Mucosa of stomach (tissue), 1 donor: ENCODE measurements around the gene PLA2G2C.

Experiments used
- H3K27me3 ChIP-seq: one replicate; pipeline ENCODE4 v1.7.0; 2013; ENCODE audit warnings: mild to moderate bottlenecking, low read length; ENCODE audit not compliant: control insufficient read depth, insufficient read depth
- H3K36me3 ChIP-seq: one replicate; pipeline ENCODE4 v1.7.0; 2013; ENCODE audit warnings: low read length; ENCODE audit not compliant: control insufficient read depth, insufficient read depth
- H3K4me1 ChIP-seq: one replicate; pipeline ENCODE4 v1.7.0; 2013; ENCODE audit warnings: mild to moderate bottlenecking, low read length; ENCODE audit not compliant: control insufficient read depth, insufficient read depth
- H3K4me3 ChIP-seq: one replicate; pipeline ENCODE4 v1.7.0; 2013; ENCODE audit warnings: low read length
- H3K9ac ChIP-seq: one replicate; pipeline ENCODE4 v1.7.0; 2013; ENCODE audit warnings: mild to moderate bottlenecking, low read length, moderate library complexity
- H3K9me3 ChIP-seq: one replicate; pipeline ENCODE4 v1.7.0; 2013; ENCODE audit warnings: mild to moderate bottlenecking, low read length, moderate library complexity; ENCODE audit not compliant: control insufficient read depth
- donor health status: Pancreatic carcinoma.

PLA2G2C gene

GRCh38 chr1:20179371-20180128 is 6.8 kb downstream of the PLA2G2C start:
- peaks cover 16% of the 10 kb centered on the region for H3K4me1 ChIP-seq
- H3K27me3 ChIP-seq = no peaks in the 10 kb centered on the region
- H3K9me3 ChIP-seq = no peaks in the 10 kb centered on the region
- no peak overlapping the region for H3K9ac ChIP-seq
- no peaks in the 10 kb centered on the region for H3K36me3 ChIP-seq
- H3K4me3 ChIP-seq = no peak overlapping the region

- no peaks in the 10 kb centered on the region for H3K27me3 ChIP-seq
- no peak overlapping the region for H3K4me3 ChIP-seq
- H3K36me3 ChIP-seq = no peaks in the 10 kb centered on the region
- no peaks in the 10 kb centered on the region for H3K9me3 ChIP-seq
- peaks cover 16% of the 10 kb centered on the region for H3K4me1 ChIP-seq
- no peak overlapping the region for H3K9ac ChIP-seq
Measured at GRCh38 chr1:20178634-20179370, 7.5 kb downstream of the PLA2G2C start.

DNA sequence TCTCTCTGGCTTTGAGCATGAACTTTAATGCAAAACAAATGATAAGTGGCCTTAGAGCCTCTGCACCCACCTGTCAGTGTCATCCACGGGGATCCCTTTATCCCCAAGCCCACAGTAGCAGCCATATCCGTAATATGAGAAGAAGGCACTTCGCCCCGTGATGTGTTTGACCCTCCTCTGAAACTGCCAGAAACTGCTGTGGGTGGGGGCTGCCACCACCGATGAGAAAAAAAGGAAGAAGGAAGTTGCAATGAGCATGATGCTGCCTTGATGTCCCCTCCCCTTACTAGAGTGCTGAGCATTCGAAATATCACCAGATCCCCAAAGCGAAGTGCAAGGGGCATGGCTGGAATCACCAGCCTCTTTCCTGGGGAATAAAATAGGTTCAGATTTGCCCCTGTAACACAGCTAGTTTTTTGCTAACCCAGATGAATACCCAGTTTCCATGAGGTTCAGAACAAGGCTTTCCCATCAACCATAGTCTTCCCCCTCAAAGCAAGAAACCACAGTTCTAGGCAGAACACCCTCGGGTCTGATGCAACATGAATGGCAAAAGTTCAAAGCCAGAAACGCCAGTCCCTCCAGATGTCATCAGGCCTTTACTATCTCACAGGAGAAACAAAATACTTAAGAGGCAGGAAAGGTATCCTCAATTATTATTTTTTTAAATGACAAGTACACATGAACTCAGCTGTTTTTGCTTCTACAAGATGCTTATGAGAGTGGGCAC is 11.2 kb downstream of the PLA2G2C start:
- Histone ChIP-seq H3K9me3 (no peaks in the 10 kb centered on the region), H3K27me3 (no peaks in the 10 kb centered on the region), H3K4me1 (peaks cover 29% of the 10 kb centered on the region), H3K9ac (no peak overlapping the region), H3K36me3 (no peaks in the 10 kb centered on the region), H3K4me3 (no peak overlapping the region)

- Histone ChIP-seq H3K9ac (no peak overlapping the region), H3K4me1 (peaks cover 26% of the 10 kb centered on the region), H3K36me3 (no peaks in the 10 kb centered on the region), H3K9me3 (no peaks in the 10 kb centered on the region), H3K27me3 (peaks cover 3% of the 10 kb centered on the region), H3K4me3 (no peak overlapping the region)
Measured at GRCh38 chr1:20172033-20172590, 14.2 kb downstream of the PLA2G2C start.

GRCh38 chr1:20169932-20170331 is 16.4 kb downstream of the PLA2G2C start:
- Histone ChIP-seq H3K9me3 (no peaks in the 10 kb centered on the region), H3K4me1 (peaks cover 26% of the 10 kb centered on the region), H3K9ac (no peak overlapping the region), H3K27me3 (peaks cover 3% of the 10 kb centered on the region), H3K4me3 (no peak overlapping the region), H3K36me3 (no peaks in the 10 kb centered on the region)

- no peak overlapping the region for H3K4me3 ChIP-seq
- H3K9ac ChIP-seq = no peak overlapping the region
- peaks cover 3% of the 10 kb centered on the region for H3K27me3 ChIP-seq
- H3K4me1 ChIP-seq = peaks cover 26% of the 10 kb centered on the region
- no peaks in the 10 kb centered on the region for H3K9me3 ChIP-seq
- no peaks in the 10 kb centered on the region for H3K36me3 ChIP-seq
Measured at GRCh38 chr1:20168564-20169491, 17.5 kb downstream of the PLA2G2C start.

DNA sequence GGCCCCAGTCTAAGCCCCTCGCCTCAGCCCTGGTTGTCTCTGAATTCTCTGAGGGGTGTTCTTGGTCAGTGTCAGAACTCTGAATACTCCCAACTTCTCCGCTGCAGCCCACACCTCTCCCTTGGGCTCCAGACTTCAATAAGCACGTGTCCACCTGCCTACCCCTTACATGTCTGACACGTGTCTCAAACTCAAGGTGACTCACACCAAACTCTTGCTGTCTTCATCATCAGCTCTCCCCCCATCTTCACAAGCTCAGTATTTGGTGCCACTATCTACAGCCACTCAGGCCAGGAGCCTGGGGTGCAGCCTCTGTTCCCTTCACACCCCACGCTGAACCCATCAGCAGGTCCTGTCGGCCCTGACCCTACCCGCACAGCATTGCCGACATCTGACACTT is 19.2 kb downstream of the PLA2G2C start:
- no peak overlapping the region for H3K9ac ChIP-seq
- H3K4me3 ChIP-seq = no peak overlapping the region
- peaks cover 16% of the 10 kb centered on the region for H3K4me1 ChIP-seq
- H3K27me3 ChIP-seq = peaks cover 3% of the 10 kb centered on the region
- no peaks in the 10 kb centered on the region for H3K36me3 ChIP-seq
- H3K9me3 ChIP-seq = no peaks in the 10 kb centered on the region

- peaks cover 3% of the 10 kb centered on the region for H3K27me3 ChIP-seq
- no peak overlapping the region for H3K4me3 ChIP-seq
- H3K4me1 ChIP-seq = peaks cover 9% of the 10 kb centered on the region
- H3K36me3 ChIP-seq = no peaks in the 10 kb centered on the region
- no peaks in the 10 kb centered on the region for H3K9me3 ChIP-seq
- no peak overlapping the region for H3K9ac ChIP-seq
Measured at GRCh38 chr1:20166051-20166450, 20.3 kb downstream of the PLA2G2C start.

DNA sequence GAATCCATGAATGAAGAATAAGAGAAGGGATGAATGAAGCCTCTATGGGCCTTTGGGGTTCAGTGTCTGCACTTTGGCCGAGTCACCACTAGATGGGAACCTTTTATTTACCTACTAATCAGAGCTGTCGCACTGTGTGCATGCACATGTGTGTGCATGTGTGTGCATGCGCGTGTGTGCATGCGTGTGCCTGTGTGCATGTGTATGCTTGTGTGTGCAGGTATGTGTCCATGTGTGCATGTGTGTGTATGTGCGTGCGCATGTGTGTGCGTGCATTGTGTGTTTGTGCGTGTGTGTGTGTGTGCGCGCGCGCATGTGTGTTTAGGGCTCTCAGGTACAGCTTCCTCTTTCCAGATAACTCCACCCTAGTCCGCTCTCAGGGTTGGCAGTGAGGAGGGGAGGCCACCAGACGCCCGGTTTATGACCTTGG is 20.8 kb downstream of the PLA2G2C start:
- no peaks in the 10 kb centered on the region for H3K36me3 ChIP-seq
- H3K27me3 ChIP-seq = peaks cover 3% of the 10 kb centered on the region
- H3K9ac ChIP-seq = no peak overlapping the region
- H3K4me3 ChIP-seq = no peak overlapping the region
- H3K9me3 ChIP-seq = peaks cover 5% of the 10 kb centered on the region
- peaks cover 4% of the 10 kb centered on the region for H3K4me1 ChIP-seq

GRCh38 chr1:20164694-20165202 is 21.6 kb downstream of the PLA2G2C start:
- peaks cover 3% of the 10 kb centered on the region for H3K27me3 ChIP-seq
- H3K36me3 ChIP-seq = no peaks in the 10 kb centered on the region
- H3K4me1 ChIP-seq = no peaks in the 10 kb centered on the region
- H3K9me3 ChIP-seq = peaks cover 7% of the 10 kb centered on the region
- no peak overlapping the region for H3K4me3 ChIP-seq
- H3K9ac ChIP-seq = no peak overlapping the region

GRCh38 chr1:20160034-20160433 is 26.3 kb downstream of the PLA2G2C start:
- Histone ChIP-seq H3K36me3 (no peaks in the 10 kb centered on the region), H3K9ac (no peak overlapping the region), H3K4me1 (peaks cover under 1% of the 10 kb centered on the region), H3K4me3 (no peak overlapping the region), H3K9me3 (peaks cover 7% of the 10 kb centered on the region), H3K27me3 (no peaks in the 10 kb centered on the region)
